Measurements from ENCODE around the gene LRP3.
"Not testable (repeated sequence)": the region's sequence is repeated elsewhere in the genome, so short reads cannot be mapped to it uniquely, and the experiment has no call there.

Gene LRP3, protein sequence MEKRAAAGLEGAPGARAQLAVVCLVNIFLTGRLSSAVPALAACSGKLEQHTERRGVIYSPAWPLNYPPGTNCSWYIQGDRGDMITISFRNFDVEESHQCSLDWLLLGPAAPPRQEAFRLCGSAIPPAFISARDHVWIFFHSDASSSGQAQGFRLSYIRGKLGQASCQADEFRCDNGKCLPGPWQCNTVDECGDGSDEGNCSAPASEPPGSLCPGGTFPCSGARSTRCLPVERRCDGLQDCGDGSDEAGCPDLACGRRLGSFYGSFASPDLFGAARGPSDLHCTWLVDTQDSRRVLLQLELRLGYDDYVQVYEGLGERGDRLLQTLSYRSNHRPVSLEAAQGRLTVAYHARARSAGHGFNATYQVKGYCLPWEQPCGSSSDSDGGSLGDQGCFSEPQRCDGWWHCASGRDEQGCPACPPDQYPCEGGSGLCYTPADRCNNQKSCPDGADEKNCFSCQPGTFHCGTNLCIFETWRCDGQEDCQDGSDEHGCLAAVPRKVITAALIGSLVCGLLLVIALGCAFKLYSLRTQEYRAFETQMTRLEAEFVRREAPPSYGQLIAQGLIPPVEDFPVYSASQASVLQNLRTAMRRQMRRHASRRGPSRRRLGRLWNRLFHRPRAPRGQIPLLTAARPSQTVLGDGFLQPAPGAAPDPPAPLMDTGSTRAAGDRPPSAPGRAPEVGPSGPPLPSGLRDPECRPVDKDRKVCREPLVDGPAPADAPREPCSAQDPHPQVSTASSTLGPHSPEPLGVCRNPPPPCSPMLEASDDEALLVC

DNA sequence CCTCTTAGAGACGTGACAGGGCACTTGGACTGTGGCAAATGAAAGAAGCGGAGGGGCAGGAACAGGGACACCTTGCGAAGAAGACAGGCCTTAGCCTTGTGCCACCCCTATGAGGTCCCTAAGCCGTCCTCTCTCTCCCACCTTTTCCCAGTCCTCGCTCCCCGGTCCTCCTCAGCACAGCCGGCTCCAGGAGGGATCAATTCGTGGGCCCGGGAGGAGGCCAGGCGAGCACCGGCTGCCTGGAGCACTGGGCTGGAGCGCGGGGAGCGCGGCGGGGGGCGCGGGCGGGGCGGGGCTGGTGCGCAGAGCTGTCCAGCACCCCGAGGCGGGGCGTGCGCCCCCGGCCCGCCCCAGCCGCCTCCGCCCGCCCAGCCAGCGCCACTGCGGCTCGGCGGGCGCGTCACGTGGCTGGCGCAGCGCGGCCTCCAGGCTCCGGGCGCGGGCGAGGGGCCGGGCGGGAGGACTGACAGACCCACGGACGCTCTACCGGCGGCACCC is at the start of gene LRP3:
TSS of gene LRP3 (plus strand) at position 466 of the 498 bp plus-strand sequence. CDS start 456 bp downstream, outside the sequence.
- DNase-seq, result peak; percentile 72

DNA sequence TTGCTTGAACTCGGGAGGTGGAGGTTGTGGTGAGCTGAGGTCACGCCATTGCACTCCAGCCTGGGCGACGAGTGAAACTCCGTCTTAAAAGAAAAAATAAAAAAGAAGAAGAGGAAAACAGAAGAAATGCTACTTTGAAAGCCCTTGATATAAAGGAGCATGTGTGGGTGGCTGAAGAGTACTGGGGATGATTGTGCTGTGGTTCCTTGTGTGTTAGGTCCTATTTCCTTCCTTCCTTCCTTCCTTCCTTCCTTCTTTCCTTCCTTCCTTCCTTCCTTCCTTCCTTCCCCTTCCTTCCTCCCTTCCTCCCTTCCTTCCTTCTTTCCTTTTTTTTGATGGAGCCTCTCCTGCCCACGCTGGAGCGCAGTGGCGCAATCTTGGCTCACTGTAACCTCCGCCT is 47.9 kb upstream of the LRP3 start:
- DNase-seq, result no peak

DNA sequence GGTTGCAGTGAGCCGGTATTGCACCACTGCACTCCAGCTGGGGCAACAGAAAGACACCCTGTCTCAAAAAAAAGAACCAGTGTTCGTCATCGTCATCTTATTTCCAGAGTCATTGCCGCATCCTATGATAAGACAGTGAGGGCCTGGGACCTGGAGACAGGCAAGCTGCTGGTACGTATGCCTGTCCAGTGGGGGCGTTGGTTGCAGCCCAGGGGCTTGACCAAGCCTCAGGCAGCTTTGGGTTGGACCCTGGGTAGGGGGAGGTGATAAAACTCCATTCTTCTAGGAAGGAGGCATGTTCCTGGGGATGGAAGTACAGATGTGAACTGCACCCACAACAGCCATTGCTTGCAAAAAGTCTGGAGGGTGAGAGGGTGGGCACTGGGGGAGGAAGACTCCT is 46.6 kb upstream of the LRP3 start:
- no peak for DNase-seq

DNA sequence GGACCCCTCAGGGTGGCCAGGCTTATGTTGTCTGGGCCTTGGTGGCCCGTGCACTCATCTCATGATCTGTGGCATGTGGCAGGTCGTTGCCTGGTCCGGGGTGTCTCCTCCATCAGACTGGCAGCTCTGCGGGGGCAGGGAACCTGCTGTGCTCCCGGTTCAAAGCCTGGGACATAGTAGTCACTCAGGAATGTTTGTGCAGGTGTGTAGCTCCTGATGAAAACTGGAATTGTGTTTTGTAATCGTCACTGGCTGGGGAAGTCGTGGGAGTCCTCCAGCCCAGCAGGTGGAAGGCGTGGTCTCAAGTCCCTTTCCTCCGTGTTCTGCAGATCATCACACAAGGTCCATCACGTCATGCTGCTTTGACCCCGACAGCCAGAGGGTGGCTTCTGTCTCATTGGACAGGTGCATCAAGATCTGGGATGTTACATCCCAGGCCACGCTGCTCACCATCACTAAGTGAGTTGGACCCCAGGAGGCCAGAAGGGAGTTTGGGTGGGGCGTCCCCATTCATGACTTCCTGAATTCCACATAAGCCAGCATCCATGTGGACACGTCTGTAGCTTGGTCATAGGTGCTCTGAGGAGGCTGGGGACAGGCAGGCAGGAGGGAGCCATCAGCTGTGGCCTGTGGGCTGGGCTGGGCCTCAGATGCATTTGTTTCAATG is 43.1 kb upstream of the LRP3 start:
- no peak for DNase-seq

DNA sequence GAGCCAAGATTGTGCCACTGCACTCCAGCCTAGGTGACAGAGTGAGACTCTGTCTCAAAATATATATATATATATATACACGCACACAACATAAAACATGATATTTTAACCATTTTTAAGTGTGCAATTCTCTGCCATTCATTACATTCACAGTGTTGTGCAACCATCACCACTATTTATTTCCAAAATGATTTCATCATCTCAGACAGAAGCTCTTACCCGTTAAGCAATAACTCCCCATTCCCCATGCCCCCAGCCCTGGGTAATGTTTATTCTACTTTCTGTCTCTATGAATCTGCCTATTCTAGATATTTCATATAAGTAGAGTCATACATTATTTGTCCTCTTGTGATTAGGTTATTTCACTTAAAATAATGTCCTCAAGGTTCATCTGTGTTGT is 42.0 kb upstream of the LRP3 start:
- DNase-seq, result no peak

DNA sequence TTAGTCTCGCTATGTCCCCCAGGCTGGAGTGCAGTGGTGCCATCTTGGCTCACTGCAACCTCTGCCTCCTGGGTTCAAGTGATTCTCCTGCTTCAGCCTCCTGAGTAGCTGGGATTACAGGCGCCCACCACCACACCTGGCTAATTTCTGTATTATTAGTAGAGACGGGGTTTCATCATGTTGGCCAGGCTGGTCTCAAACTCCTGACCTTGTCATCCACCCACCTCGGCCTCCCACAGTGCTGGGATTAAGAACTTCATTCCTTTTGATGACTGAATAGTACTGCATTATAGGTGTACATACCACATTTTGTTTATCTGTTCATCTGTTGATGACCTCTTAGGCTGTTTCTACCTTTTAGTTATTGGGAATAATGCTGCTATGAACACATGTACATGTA is 41.5 kb upstream of the LRP3 start:
- DNase-seq, result not testable (repeated sequence)

DNA sequence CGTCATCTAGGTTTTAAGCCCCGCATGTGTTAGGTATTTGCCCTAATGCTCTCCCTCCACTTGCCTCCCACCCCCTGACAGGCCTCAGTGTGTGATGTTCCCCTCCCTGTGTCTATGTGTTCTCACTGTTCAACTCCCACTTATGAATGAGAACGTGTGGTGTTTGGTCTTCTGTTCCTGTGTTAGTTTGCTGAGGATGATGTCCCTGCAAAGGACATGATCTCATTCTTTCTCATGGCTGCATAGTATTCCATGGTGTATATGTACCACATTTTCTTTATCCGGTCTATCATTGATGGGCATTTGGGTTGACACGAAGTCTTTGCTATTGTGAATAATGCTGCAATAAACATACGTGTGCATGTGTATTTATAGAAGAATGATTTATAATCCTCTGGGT is 39.8 kb upstream of the LRP3 start:
- not testable (repeated sequence) for DNase-seq

DNA sequence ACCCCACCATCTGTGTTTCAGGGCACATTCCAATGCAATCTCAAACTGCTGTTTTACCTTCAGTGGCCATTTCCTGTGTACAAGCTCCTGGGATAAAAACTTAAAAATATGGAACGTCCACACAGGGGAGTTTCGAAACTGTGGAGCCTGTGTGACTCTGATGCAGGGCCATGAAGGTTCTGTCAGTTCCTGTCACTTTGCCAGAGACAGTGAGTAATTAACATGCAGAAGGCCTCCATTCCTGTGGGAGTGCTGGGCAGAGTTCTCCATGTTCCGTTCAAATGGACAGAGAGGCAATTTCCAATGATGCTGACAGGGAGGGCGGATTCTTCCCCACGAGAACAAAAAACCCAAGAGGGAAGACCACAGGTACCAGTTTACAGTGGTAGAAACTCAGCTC is 37.8 kb upstream of the LRP3 start:
- no peak for DNase-seq

DNA sequence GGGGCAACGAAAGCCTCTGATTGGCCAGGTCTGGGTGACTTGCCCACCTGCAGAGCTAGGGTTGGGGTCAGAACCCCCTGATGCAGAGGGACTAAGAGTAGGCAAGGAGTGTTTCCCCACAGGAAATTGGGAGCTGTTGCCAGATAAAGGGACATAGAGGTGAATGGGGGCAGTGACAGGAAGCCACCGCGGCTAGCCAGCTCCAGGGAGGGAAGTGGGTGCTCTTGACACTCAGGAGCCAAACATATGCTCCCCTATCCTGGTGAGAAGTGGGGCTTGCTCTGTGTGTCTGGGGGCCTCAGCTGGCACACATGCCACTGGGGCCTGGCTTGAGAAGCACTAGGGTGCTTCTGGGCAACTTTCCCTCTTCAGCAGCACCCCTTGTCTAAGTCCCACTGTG is 36.2 kb upstream of the LRP3 start:
- no peak for DNase-seq

DNA sequence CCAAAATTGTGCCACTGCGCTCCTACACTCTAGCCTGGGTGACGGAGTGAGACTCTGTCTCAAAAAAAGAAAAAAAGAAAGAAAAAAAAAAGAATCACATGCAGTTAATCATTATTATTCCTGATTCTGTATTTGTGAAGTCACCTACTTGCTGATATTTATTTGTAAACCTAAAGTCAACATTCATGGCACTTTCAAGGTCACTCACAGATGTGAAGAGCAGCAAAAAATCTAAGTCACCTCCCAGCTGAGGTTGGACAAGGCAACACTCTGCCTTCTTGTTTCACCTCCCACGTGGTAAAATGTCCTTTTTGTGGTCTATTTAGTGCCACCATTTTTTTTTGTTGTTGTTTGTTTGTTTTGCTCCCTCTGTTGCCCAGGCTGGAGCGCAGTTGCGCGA is 35.8 kb upstream of the LRP3 start:
- no peak for DNase-seq

DNA sequence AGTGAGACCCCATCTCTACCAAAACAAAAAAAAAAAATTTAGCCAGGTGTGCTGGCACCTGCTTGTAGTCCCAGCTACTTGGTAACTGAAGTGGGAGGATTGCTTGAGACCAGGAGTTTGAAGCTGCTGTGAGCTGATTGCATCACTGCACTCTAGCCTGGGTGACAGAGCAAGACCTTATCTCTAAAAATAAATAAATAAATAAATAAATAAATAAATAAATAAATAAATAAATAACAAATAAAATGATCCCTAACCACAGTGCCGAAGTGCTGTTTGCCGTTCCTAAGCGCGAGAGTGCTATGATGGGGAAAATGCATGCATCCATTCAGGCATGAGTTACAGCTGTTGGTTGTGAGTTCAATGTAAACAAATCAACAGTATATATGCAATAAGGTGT is 35.0 kb upstream of the LRP3 start:
- no peak for DNase-seq

DNA sequence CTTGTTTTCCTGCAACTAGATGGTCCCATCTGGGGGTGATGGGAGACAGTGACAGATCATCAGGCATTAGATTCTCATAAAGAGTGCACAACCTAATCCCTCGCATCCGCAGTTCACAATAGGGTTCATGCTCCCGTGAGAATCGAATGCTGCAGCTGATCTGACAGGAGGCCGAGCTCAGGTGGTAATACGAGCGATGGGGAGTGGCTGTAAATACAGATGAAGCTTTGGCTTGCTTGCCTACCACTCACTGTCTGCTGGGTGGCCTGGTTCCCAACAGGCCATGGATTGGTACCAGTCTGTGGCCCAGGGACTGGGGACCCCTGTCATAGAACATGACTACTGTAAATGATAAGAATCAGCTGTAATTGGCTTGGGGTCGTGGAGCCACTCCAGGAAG is 34.2 kb upstream of the LRP3 start:
- DNase-seq, result no peak

DNA sequence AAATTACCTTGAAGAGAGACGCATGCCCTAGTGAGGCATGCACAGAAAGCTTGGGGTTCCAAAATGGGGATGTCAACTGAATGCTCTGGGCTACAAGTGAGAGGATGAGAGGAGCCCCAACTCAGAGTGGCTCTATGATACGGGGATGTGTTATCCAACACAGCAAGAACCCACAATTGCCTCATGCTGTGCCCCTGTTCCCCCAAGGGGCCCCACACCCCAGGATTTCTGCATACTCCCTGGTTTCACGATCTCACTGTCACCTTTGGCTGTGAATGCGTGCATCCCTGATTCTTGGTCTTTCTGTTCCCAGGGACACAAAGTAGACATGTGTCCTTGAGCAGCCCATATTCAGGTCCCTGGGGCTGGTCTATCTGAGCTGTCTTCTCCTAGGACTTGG is 32.9 kb upstream of the LRP3 start:
- DNase-seq, result no peak

DNA sequence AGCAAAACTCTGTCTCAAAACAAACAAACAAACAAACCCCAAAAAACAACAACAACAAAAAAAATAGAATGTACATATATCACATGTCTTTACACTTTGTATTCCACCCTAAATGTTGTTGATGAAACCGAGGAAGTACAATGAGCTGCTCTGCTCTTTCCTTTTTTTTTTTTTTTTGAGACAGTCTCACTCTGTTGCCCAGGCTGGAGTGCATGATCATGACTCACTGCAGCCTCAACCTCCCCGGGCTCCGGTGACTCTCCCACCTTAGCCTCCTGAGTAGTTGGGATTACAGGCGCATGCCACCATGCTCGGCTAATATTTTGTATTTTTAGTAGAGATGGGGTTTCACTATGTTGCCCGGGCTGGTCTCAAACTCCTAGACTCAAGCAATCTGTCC is 30.6 kb upstream of the LRP3 start:
- no peak for DNase-seq

DNA sequence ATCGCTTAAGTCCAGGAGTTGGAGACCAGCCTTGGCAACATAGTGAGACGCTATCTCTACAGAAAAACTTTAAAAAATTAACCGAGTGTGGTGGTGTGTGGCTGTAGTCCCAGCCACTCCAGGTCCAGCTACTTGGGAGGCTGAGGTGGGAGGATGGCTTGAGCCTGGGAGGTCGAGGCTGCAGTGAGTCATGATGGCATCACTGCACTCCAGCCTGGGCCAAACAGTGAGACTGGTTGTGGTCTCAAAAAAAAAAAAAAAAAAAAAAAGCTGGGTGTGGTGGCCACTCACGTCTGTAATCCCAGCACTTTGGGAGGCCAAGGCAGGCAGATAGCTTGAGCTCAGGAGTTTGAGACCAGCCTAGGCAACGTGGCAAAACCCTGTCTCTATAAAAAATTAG is 28.1 kb upstream of the LRP3 start:
- not testable (repeated sequence) for DNase-seq

DNA sequence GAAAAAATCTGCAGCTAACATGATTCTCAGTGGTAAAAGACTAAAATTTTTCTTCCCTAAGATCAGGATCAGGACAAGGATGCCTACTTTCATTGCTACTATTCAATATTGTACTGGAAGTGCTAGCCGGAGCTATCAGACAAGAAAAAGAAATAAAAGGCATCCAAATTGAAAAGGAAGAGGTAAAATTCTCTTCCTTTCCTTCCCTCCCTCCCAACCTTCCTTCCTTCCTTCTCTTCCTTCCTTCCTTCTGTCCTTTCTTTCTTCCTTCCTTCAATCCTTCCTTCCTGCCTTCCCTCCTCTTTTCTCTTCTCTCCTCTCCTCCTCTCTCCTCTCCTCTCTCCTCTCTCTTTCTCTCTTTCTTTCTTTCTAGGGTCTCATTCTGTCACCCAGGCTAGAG is 26.7 kb upstream of the LRP3 start:
- DNase-seq, result no peak

DNA sequence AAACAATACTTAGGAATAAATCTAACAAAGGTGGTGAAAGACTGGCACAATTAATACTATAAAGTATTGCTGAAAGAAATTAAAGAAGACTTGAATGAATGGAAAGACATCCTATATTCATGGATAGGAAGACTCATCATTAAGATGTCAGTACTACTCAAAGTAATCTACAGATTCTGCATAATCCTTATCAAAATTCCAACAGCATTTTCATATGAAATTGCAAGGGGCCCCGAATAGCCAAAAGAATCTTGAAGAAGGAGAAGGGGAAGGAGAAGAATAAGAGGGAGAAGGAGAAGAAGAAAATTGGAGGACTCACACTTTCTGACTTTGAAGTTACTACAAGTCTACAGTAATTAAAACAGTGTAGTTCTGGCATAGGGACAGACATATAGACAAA is 25.6 kb upstream of the LRP3 start:
- no peak for DNase-seq

DNA sequence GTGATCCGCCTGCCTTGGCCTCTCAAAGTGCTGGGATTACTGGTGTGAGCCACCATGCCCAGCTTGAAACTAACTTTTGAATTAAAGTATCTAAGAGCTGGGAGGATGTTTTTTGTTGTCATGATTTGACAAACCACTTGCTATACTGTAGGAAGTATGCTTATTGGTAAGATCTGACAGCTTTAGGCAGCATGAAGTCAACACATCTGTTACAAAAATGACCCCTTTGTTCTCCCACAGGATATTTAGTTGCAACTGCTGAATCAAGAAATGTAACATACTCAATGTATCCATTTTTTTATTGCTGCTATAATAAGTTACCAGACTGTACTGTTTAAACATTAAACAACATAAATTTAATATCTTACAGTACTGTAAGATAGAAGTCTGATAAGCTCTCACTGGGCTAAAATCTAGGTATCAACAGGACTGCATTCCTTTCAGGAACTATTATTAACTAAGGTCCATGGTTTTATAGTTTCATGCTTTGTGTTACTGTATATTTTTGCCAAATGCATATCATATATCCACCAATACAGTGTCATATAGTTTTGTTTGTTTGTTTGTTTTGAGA is 22.8 kb upstream of the LRP3 start:
- no peak for DNase-seq

DNA sequence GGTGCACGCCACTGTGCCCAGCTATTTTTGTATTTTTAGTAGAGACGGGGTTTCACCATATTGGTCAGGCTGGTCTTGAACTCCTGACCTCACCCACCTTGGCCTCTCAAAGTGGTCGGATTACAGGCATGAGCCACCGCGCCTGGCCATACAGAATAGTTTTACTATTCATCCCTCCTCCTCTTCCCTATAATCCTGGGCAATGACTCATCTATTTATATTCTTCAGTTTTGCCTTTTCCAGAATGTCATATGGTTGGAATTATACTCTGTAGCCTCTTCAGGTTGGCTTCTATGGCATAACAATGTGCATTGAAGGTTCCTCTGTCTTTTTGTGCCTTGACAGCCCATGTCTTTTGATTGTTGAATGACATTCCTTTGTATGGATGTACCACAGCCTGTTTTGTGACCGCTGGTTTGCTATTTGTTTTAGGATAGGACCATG is 22.2 kb upstream of the LRP3 start:
- no peak for DNase-seq

DNA sequence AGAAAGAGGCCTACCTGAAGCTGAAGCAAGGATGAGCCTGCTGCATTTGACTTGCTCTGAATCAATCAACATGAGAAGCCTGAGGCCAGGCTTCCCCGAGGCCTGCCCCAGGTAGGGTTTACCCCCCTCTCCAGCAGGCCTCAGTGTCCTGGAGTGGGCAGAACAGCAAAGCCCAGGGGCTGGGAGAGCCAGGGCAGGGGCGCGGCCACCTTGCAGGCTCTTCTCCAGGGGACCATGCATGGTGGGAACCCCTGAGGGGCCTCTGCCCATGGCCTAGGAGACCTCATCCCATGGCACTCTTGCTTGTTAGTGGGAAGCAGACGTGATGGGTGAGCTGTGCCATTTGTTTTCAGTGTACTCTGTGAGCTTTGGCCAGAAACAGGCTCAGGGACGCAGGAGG is 19.9 kb upstream of the LRP3 start:
- no peak for DNase-seq

DNA sequence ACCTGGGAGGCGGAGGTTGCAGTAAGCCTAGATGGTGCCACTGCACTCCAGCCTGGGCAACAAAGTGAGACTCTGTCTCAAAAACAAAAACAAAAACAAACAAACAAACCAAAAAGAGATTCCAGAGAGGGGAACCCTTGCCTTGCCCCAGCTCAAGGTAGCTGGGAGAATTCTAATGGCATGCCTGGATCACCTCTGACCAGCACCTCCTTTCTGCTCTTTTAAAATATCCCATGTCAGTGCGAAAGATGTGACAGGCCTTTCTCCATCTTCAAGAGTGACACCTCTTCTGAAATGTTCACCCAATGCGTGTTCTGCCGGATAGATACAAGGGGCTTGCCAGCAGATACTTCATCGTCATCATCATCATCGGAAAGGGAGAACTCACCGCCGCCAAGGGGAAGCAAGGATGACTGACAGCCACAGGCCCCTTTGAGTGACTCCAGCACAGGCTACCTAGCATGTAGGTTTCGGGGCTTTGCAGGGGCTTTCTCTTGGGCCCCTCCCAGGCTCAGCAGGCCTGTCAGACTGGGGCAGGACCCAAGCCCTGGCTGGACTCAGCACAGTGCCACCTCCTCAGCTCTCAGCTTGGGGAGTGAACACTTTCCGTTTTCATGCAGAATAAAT is 18.9 kb upstream of the LRP3 start:
- no peak for DNase-seq

DNA sequence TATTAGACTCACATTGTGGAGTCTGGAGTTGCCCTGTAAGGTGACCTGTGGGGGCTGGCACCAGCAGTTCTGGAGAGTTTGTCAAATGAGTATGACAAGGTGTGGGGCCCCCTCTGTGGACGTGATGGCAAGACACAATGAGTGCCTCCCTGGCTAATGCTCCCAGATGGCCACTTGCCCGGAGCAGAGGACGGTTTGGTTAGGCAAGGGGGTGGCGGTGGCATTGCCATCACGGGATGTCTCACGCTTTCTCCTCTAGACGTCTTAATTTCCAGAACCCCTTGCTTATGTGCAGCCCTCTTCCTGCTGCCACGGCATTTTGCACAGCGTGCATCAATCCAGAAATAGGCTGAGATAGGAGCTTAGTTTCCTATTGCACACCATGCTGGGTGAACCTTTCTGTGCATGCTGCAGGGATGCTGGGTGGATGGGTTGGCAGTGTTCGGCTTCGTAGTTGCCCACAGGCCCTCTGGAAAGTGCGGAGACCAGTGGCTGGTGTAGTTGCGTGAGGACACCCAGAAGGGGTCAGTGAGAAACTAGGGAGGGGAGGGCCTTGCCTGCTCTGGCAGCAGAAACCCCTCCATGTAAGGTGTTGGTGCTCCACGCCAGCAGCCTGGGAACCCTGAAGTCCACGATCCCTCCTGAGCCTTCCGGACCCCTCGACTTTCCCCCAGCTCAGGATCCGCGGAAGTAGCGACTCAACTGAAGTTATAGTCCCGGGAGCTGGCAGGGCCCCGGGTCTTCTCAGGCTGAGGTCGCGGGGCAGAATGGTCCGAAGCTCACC is 18.1 kb upstream of the LRP3 start:
- DNase-seq, result peak; percentile 86
